HG03575 (cell line): ENCODE measurements around the gene ABHD10.

ENCODE experiments used
- ATAC-seq: cut with Tn5 transposase; IDR thresholded peaks from one replicate; pipeline ENCODE4 v1.9.1; 2021; ENCODE audit not compliant: unreplicated experiment, insufficient number of reproducible peaks, low FRiP score; ENCODE audit errors: extremely low read depth

The ABHD10 gene

DNA sequence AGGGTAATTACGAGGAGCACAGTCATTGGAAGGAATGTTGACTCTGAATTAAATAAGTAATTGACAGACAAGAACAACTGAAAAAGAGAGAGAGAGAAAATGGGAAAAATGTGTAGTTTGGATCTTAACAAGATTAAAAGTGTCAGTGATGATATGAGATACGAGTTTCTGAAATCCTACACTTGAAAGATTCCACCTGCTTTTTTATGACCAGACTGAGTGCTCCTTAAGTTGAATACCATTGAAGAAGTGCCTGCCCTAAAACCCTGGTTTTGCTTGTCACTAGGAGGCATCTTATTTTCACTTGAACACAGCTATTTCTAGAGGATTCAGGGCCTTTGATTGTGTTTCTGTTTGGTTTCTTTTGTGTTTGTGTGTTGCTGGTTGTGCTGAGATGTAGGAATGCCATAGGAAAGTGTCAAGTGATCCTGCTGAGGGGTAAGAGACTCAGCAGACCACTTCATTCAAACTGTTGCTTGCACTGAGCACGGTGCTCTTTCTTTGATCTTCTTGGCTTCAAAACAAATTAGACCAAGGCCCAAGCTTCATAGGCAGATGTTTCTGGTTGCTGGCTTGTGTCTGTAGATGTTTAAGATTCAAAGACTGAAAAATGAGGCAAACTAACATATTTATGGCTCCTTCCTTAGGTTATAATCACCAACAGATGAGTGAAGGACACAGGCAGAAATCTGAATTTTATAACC is 17.2 kb upstream of the ABHD10 start:
- ATAC-seq: no peak

DNA sequence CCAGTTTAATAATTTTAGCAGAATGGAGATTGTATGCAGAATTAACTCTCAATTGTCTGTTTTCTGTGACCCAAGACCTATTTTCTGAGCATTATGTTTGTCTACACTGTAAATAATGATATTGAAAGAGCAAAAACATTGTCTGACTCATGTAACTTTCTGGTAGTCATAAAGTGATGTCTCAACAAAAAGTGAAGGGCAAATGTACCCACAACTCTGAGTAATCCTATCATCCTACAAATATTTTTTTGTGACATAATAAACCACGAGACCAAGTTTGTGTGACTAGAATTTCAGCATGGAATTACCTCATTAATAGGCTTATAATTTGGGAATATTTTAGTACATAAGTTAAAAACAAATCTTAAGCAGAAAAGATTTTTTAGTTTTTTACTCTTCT is 15.4 kb upstream of the ABHD10 start:
- ATAC-seq: no peak

DNA sequence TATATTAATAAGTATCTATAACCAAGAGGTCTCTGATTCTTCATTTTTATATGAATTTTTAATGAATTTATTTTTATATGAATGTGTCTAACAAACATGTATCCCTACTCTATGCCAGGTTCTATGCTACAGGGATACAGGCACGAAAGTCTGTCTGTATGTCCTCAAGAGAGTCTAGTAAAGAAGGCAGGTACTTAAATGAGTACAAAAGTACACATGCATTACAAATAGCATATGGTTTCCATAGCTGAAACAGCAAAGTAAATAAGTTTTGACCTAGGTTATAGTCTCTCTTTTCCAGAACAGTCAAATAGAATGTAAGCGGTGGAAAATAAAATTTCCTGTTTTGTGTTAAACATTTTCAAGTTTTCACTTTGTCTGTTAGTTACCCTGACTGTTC is 13.3 kb upstream of the ABHD10 start:
- no peak for ATAC-seq

DNA sequence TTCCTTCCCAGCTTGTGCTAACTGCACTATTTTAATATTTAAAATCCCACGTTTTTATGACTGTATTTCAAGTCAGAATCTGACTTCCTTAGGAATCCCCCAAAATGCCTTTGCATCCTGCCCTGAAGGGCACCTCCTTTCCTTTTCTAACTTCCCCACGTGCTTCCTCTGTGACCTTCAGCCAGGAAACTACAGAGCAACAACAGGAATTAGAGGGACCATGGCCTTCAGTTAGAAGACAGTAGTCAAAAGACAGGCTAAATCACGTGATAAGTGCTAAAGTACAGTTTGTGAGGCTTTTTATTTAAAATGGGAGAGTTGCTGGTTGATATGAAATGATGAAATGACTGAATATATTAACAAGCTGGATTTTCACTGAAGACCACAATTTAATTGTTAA is 11.8 kb upstream of the ABHD10 start:
- ATAC-seq: no peak

DNA sequence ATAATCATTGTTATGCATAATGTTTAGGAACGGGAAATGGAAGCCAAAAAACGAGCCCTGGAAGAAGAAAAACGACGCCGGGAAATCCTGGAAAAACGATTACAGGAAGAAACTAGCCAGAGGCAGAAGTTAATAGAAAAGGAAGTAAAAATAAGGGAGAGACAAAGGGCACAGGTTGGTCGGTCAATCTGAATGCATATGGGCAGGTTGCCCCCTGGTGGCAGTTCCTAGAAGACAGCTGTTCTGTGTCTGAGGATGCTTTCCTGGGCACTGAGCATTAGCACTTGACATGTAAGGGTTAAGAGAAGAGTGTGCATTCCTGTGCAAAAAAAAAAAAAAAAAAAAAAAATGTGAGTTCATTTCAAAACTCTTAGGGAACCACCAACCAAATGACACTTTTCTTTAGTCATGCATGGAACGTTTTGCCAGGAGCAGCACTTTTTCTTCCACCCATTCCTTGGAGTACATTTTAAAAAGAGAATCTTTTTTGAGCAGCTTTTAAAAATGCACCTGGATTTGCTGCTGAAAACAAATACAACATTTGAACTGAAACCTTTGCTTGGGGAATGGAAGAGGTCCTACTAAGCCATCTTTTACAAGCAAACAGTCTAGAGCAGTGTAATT is 11.1 kb upstream of the ABHD10 start:
- peak; percentile 90 for ATAC-seq

DNA sequence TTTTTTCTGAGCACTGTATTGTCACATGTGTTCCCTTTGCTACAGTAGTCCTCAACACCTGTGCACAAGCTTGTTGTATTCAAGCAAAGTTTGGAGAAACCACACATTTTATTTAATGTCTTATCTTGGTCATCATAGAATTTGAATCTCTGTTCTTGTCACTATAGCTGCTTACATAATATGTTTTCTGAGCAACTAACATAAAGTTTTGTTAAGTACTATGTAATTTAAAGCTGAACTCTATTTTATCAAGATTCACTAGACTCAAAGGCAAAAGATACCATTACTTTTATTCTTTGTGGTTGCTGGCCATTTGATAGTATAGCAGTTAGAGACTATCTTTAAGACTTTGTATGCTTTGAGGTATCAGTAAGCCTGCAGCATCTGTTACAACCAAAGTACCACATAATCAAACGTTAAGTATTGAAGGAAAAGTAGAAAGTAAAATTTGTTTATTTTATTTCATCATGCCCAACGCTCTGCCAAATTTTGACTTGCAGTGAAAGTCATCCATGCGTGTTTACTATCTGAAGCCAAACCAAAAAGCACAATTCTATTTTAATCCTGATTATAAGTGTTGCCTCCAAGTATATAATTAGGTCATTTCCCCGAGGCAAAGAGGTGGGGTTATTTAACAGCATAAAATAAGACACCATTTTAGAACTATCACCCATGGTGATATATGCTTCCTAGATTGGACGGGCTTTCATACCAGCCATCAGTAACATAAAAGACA is 10.3 kb upstream of the ABHD10 start:
- ATAC-seq: no peak

DNA sequence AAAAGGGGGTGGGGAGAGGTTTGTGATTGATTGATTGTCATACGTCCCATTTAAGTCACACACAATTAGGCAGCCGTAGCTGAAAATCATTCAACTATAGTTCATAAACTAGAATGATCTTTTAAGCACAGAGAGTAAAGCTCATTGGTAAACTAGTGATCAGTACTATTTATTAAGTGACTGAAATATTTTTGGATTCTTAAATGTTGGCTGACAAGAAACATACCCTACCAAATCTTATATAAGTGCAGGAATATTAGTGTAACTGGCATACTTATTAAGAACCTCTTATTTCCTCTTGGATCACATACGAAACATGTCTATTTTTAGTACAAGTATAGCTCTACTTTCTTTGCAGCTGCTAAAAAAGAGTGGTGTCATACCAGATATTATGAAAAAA is 8.4 kb upstream of the ABHD10 start:
- ATAC-seq: no peak

DNA sequence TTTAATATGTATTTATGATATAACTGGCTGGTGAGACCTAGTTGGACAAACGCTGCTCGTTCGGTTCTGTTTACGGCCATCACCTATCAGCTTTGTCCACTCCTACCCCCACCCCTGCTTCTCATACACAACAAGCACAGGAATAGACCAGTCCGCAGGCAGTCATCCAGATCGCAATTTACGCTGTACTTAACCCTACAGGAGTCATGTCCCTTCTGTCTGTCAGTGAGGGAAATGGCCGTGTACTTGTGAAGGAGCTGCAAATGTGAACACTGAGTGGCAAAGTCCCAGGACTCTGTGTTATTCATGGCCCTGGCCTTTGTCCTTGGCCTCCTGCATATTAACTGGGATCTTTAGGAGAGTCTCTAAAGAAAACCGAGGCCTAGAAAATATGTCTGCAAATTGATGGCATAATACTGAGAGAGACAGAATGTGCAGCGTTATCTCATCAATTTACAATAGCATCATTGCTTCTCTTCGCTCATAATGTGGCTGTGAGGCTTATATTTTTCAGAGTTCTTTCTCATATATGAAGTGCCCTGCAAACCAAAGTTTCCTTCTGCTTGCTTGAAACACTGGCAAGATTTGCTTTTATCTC is 7.2 kb upstream of the ABHD10 start:
- ATAC-seq: no peak

DNA sequence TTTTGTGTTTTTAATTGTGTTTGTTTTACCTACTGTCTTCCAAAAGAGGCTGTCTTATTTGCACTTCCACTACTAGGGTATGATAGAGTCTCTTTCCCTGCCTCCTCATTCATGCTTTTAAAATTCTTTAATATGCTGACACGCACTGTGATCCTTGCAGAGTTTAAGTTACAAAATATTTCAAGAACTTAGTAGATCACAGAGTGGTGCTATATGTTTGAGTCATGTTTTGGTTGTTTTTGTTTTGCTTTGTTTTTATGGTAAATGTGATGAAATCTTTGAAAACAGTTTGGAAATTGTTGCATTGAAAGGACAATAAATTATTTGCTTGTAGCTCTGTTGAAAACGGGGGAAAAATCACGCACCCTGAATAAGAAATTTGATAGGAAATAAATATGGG is 5.9 kb upstream of the ABHD10 start:
- ATAC-seq: no peak

DNA sequence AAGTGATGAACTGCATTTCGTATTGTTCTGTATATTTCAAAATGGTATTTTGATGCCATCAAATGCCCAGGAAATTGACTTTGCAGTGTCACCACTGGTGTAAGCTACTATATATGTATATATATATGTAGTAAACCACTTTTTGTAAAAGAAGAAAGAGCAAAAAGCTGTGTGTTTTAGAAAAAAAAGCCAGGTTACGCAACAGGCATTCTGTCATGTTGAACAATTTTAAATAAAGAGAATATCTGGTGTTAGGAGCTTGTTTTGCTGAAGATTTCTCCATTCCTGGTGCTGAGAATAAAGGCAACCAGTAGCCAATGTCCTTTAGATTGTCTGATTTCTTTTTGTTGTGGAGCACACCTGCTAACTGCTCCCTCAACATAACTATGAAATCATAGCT is 3.7 kb upstream of the ABHD10 start:
- no peak for ATAC-seq

DNA sequence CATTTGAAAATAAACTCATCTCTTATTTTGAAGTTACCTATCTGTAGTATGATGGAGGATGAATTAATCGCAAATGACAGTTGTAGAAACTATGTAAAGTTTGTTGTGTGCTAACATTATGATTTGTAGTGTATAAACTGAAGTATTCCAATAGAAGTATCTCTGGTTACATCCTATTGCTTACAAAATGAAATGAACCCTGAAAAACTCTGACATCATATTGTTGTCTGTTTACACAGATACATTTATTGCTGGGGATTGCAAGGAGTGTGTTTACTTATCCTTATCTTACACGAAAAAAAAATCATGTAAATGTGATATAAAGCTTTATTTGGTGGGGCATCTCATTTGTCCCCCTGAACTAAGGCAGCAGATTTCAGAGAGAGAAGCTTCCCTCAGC is 2.6 kb upstream of the ABHD10 start:
- no peak for ATAC-seq

DNA sequence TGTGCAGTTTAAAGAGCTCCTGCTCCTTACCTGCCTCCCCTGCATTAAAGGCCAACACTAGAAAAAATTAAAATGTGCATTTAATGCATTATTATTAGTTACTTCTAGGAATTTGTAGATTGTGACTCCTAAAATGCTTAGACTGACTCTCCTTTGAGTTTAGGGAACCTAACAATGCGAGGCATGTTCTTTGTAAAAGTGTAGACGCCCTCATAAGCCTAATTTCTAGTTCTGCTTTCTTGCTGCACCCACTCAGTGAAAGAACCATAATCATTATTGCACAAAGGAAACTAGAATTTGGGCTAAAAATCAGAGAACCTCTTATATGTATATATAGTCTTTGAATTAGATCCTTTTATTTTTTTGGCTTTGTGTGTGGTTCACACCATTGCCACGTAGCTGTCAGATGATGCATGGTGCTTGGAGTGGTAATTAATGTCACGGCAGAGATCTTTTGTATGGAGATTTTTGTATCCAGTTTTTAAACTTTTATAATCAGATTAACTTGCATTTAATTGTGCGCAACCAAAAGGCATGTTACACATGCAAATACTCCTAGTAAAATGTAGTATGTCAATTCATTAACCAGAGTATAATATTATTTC is 710 bp downstream of the ABHD10 start:
- no peak for ATAC-seq

DNA sequence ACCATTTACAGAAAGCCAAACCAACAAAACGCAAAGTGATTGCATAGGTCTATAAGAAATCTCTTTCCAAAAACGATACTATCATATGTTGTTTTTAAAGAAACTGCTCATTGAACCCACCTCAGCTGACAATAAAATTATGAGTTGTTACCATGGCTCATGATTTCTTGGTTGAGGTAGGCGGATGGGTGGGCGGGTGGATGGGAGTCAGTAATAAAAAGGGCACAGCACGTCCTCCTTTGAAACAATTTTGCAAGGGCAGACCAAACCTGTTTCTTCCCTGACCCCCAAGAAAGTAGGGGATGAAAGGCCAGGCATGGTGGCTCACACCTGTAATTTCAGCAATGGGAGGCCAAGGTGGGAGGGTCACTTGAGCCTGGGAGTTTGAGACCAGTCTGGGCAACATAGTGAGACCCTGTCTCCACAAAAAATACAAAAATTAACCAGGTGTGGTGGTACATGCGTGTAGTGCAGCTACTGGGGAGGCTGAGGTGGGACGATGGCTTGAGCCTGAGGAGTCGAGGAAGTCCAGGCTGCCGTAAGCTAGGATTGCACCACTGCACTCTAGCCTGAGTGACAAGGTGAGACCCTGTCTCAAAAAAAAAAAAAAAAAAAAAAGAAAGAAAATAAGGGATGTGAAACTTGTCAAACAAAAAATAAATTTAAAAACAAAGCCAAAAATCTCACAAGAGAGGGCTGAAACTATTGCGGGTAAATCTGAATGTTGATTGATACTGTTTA is 2.1 kb downstream of the ABHD10 start:
- ATAC-seq: no peak

DNA sequence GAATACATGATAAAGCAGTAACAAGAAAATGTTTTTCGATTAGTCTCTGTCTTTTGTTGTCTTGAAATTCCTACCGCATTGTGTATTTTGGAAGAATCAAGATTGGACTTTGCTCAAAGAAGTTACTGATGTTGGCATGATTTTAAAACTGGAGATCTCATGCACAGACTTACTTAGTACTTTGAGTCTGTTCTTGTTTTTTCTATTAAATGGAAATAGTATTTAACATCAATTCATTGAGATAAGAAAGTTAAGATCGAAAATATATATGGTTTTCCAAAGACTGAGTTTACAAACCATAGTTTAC is 2.6 kb downstream of the ABHD10 start:
- ATAC-seq: no peak

DNA sequence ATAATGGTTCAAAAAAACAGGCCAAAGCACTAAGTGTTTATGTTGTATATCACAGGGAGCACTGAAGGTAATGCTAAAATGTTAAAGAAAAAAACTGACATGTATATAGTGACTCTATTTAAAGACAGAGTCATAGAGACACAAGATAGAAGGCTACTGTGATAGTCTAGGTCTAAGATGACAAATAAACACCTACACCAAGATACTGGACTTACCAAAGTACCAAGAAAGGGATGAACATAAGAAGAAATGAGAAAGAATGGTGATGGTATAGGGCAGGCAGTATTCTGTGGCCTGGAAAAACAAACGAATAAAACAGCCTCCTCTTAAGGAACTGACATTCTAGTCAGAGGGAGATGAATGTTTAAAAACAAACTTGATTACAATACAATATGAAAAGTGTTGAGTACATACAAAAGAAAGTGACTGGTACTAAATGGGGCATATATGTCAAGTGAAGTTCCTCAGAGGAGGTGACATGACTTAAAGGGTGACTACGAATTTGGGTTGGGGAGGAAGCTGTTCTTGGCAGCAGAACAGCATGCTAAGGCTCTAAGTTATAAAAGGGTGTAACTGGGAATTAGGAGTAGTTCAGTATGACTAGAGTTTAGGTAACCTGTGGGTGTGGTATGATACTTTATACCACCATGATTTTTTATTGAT is 5.9 kb downstream of the ABHD10 start:
- ATAC-seq: no peak

DNA sequence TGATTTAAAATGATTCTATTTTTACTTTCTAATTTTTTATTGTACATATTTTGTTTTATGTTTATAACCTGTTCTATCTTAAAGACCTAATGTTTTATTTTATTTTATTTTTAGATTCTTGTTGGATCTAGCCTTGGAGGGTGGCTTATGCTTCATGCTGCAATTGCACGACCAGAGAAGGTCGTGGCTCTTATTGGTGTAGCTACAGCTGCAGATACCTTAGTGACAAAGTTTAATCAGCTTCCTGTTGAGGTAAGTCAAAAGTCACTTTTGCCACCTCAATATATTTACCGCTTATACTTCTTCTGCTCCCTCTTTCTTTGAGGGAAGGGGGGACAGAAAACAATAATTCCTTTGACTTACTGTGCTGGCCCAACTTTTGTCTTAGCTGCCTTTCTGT is 8.0 kb downstream of the ABHD10 start:
- ATAC-seq: no peak

DNA sequence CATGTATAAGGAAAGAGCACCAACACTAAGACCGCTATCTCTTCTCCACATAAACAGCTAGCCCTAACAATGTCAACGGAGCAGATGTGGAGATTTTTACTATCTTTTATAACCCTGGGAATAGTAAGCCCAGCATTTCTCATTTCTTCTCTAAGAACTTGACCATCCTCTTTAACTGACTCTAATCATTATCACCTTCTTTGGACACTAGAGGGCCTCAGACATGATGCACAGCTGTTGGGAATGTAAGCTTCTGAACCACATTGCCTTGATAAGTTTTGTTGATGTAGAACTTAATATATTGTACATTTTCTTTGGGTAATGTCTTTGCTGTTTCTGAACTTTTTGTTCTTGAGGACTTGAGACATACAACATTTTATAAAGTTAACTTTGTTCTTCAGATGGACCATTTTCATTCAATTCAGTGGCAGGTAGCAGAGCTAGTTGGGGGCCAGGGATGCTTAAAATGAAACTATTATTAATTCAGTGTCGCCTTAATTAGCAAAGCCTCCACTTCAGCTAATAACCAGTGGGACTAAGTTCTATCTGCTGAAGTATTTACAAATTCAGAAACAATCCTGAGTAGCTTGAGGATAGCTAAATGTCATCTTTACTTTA is 10.3 kb downstream of the ABHD10 start:
- peak; percentile 78 for ATAC-seq

DNA sequence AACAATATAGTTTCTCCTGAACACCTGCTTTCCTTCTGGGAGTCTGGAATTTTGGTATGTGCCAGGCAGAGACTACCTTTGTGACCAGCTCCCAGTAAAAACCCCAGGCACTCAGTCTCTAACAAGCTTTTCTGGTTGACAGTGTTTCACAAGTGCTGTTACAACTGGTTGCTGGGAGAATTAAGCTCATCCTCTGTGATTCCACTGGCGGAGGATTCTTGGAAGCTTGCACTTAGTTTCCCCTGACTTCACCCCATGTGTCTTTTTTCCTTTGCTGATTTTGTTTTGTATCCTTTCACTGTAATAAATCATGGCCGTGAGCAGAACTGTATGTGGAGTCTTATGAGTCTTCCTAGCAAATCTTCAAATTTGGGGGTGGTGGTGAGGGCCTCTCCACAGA is 14.2 kb downstream of the ABHD10 start:
- ATAC-seq: no peak
